Heart left ventricle (tissue), 16 donors: ENCODE results near the gene MED12L. TPM values are rescaled to one million over a fixed set of nuclear protein-coding genes. Genes with fewer than 3 reads are reported as not detected.

Experiments
- ATAC-seq, 4 donors: fragments of 200-7000 bp; cut with Tn5 transposase; one replicate each; pipeline ENCODE4 v1.9.1; 2020 to 2022; ENCODE audit warnings: moderate library complexity in 4 of 4, mild to moderate bottlenecking in 3 of 4, moderate number of reproducible peaks in 1 of 4
- DNase-seq, 5 donors: peaks; one replicate each; pipeline ENCODE4 v3.0.0-alpha.2; 2020
- H3K27ac ChIP-seq, 12 donors: fragments of 200-600 bp; sonication (generic) in 4 of 12; one replicate each; pipeline versions ENCODE4 v1.5.0 to v1.8.0; 2016 to 2022; ENCODE audit warnings: mild to moderate bottlenecking in 2 of 12
- H3K27me3 ChIP-seq, 9 donors: fragments of 200-600 bp; sonication (generic) in 2 of 9; one replicate each; pipeline versions ENCODE4 v1.5.1 to v1.8.0; 2016 to 2022; ENCODE audit warnings: mild to moderate bottlenecking in 3 of 9
- H3K36me3 ChIP-seq, 9 donors: fragments of 200-600 bp; sonication (generic) in 2 of 9; one replicate each; pipeline versions ENCODE4 v1.5.0 to v1.8.0; 2018 to 2022; ENCODE audit warnings: mild to moderate bottlenecking in 2 of 9
- H3K4me1 ChIP-seq, 12 donors: fragments of 200-600 bp; sonication (generic) in 4 of 12; one replicate each; pipeline versions ENCODE4 v1.5.0 to v1.8.0; 2016 to 2022; ENCODE audit warnings: mild to moderate bottlenecking in 3 of 12
- H3K4me3 ChIP-seq, 12 donors: fragments of 200-600 bp; sonication (generic) in 4 of 12; one replicate each; pipeline versions ENCODE4 v1.5.0 to v1.8.0; 2017 to 2022; ENCODE audit warnings: mild to moderate bottlenecking in 9 of 12, moderate library complexity in 4 of 12
- H3K9me3 ChIP-seq, 12 donors: fragments of 200-600 bp; sonication (generic) in 4 of 12; one replicate each; pipeline versions ENCODE4 v1.5.0 to v1.8.0; 2016 to 2022; ENCODE audit warnings: mild to moderate bottlenecking in 1 of 12
- POLR2A ChIP-seq, 2 donors: fragments of 450-650 bp; IDR thresholded peaks; one replicate each; pipeline ENCODE4 v1.6.1; 2017; ENCODE audit warnings: antibody characterized with exemption in 2 of 2, mild to moderate bottlenecking in 2 of 2, moderate library complexity in 2 of 2
- WGBS, 4 donors: extraction: QIAGEN DNeasy Blood & Tissue Kit in 2 of 4; methylation state at CpG; one replicate each; pipeline versions ENCODE4 v1.1.5 to v1.1.7; 2013 to 2018; 5-methylcytosine and 5-hydroxymethylcytosine counted together
- intact Hi-C, 10 donors: fragments of 100-400 bp; cut with DNase I; formaldehyde crosslinking; loops; one replicate each; pipeline versions ENCODE4 v1.11.1 to v1.14.2; 2022
- polyA plus RNA-seq, 2 donors: library from polyadenylated mRNA; stranded (reverse); fragments of 200-250 nt; gene quantifications; one replicate each; pipeline ENCODE4 v1.2.3, GENCODE V29; 2013
- total RNA-seq, 9 donors: library from RNA; depleted of rRNA in 2 of 9; stranded (reverse); fragments of >200 nt in 2 of 9; fragmentation: NEBNext Ultra II Directional in 3 of 9; extraction: Animal tissue kit (Norgen Biotek cat#: 25700) in 3 of 9; gene quantifications; one replicate each; pipeline versions ENCODE4 v1.1.0 to v1.2.4, GENCODE V29; 2016 to 2023
- TF ChIP-seq, protein P1 (sequence below), 12 donors: fragments of 200-600 bp; sonication (generic) in 4 of 12; IDR thresholded peaks; one replicate each; pipeline versions ENCODE4 v1.5.0 to v1.8.0; 2018 to 2022; ENCODE audit warnings: antibody characterized with exemption in 12 of 12, mild to moderate bottlenecking in 5 of 12
- donor health status: ischemic (EF 13 %, LVEDD 7.1; RV severe dilation, severe dysfunction).
- donor health status: healthy with polysubstance abuse.
- donor health status: DM: no; HTN: yes; CAD: no.
- donor health status: DM: no; HTN: no; CAD: no.
- donor health status: ischemic (EF 25% LVEDD 6.9; RV normal size, moderate dysfunction).
- donor health status: ischemic (EF 25% LVEDD 5.7; RV mildly dilated, moderate dysfunction).
- donor health status: healthy.
- donor health status: DM: yes; HTN: yes; CAD: no.
- donor health status: ischemic (EF 35%, LVEDD 5.7; RV mildly dilated, moderate dysfunction).
- donor health status: nonischemic (EF 11% LVEDD 7.7; RV severe dilation, severe dysfunction).
- donor health status: DM: yes; HTN: yes; CAD: no.
- donor health status: PGD.
- donor health status: ischemic (EF 29% LVEDD 5.4; RV normal size, mild dysfunction).
- donor health status: nonischemic (EF 23%, LVEDD 6.1; RV moderate dilation, normal function).

Gene MED12L
- total and polyA plus RNA-seq, 11 donors: 0.06 to 2.1 (median 0.39) TPM

DNA sequence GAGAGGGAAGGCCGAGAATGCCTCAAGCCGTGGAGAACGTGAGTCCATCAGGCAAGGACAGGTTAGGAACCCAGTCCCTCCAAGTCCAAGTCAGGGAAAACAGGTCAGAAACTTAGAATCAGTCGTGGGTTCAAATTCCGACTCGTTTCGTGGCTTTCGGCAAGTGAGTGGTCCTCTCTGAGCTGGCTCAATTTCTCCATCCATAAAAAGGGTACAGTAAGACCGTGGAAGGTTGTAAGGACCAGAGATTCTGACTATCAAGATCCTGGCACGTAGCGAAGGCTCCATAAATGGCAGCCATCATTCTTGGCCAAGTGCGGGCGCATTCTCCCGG is 604 bp upstream of the MED12L start:
- Histone ChIP-seq H3K9me3 (no peaks in the 10 kb centered on the region), H3K27me3 (peaks cover 0 to 58% (median 18%) of the 10 kb centered on the region in 9 donors), H3K36me3 (no peaks in the 10 kb centered on the region), H3K27ac (no peak overlapping the region), H3K4me3 (peak overlapping the region; percentile 42 to 82 (median 66)), H3K4me1 (peaks cover 0 to 27% (median 7%) of the 10 kb centered on the region in 12 donors)
- TF ChIP-seq, protein P1, sequence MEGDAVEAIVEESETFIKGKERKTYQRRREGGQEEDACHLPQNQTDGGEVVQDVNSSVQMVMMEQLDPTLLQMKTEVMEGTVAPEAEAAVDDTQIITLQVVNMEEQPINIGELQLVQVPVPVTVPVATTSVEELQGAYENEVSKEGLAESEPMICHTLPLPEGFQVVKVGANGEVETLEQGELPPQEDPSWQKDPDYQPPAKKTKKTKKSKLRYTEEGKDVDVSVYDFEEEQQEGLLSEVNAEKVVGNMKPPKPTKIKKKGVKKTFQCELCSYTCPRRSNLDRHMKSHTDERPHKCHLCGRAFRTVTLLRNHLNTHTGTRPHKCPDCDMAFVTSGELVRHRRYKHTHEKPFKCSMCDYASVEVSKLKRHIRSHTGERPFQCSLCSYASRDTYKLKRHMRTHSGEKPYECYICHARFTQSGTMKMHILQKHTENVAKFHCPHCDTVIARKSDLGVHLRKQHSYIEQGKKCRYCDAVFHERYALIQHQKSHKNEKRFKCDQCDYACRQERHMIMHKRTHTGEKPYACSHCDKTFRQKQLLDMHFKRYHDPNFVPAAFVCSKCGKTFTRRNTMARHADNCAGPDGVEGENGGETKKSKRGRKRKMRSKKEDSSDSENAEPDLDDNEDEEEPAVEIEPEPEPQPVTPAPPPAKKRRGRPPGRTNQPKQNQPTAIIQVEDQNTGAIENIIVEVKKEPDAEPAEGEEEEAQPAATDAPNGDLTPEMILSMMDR (IDR thresholded peaks at IDR 0.05): no peak
- TF ChIP-seq POLR2A (IDR thresholded peaks at IDR 0.05): no peak
- DNase-seq (no peak), ATAC-seq (no peak)
- WGBS, 4 donors: 37 to 44% (median 41%) methylated on average over 14 of the region's 14 CpGs
- intact Hi-C loops: loop anchor here in 2 of 10 donors (5.0 kb wide), 2 partner anchors 62 to 363 kb away; no protein-coding TSS in a partner anchor

- WGBS, 4 donors: 0 to 1% (median 1%) methylated on average over 33 to 60 of the region's 60 CpGs
- TF ChIP-seq, protein P1 (IDR thresholded peaks at IDR 0.05): no peak
- no peak for TF ChIP-seq POLR2A (IDR thresholded peaks at IDR 0.05)
- intact Hi-C loops: loop anchor here in 2 of 10 donors (5.0 kb wide), 2 partner anchors 61 to 364 kb away; no protein-coding TSS in a partner anchor
- peak overlapping the region in 4 of 12 donors; percentile 13 to 66 (median 33) for H3K27ac ChIP-seq
- peak overlapping the region; percentile 42 to 82 (median 66) for H3K4me3 ChIP-seq
- H3K27me3 ChIP-seq: peaks cover 0 to 58% (median 18%) of the 10 kb centered on the region in 9 donors
- DNase-seq (peak in 4 of 5 donors; percentile 21 to 59 (median 29)), ATAC-seq (peak in 2 of 4 donors; percentile 21 to 26)
- no peaks in the 10 kb centered on the region for H3K36me3 ChIP-seq
- H3K4me1 ChIP-seq: peaks cover 0 to 27% (median 7%) of the 10 kb centered on the region in 12 donors
- H3K9me3 ChIP-seq: no peaks in the 10 kb centered on the region
Measured at GRCh38 chr3:151085889-151086483, 522 bp downstream of the MED12L start.

DNA sequence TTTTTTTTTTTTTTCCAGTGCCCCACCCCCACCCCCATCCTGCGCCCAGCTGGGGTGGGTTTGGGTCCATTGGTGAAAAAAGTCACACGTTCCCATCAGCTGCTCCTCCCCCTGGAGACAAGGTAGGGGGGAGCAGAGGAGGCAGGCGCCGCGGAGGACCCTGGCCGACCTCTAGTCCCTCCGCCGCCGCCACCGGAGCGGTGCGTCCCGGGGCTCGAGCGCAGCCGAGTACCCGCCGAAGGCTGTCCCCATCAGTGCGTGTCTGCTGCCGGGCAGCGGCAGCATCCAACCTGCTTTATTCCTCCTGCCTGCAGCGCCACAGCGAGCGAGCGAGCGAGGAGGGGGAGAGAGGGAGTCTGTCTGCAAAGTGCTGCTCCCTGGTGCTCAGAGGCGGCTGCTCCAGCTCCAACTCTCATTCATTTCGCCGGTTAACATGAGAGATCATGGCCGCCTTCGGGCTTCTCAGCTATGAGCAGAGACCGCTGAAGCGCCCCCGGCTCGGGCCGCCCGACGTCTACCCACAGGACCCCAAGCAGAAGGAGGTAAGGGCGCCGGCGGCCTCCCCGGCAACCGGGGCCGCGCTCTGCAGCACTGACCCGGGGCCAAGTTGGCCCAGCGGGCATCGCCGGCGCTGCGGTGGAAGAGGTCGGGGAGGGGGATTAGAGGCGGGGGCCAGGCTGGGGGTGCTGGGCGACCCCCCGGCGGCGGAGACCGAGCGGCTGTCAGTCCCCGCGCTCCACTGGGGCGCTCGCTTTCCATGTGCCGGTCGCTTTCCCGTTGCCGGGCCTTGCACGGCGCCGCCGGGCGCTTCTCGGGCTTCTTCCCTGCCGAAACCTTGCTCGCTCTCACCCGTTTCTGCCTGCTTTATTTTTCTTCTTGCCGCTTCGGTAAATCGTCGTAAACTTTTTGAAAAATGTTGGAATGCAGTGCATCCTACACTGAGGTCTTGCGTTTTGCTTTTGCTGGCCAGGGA is 1.3 kb downstream of the MED12L start:
- intact Hi-C loops: loop anchor here in 2 of 10 donors (5.0 kb wide), 2 partner anchors 61 to 364 kb away; no protein-coding TSS in a partner anchor

More for the DNA sequence above, 1.3 kb downstream of the MED12L start:
- H3K4me1 ChIP-seq: peaks cover 0 to 27% (median 7%) of the 10 kb centered on the region in 12 donors
- 4 to 15% (median 7%) methylated on average over 46 to 81 of the region's 81 CpGs for WGBS, 4 donors
- ATAC-seq (peak; percentile 82 to 94 (median 92)), DNase-seq (peak; percentile 70 to 79 (median 77))
- peaks cover 0 to 57% (median 18%) of the 10 kb centered on the region in 9 donors for H3K27me3 ChIP-seq
- H3K36me3 ChIP-seq: no peaks in the 10 kb centered on the region
- H3K9me3 ChIP-seq: no peaks in the 10 kb centered on the region
- peak overlapping the region; percentile 42 to 82 (median 66) for H3K4me3 ChIP-seq
- peak overlapping the region in 4 of 12 donors; percentile 35 to 66 (median 46) for H3K27ac ChIP-seq
- no peak for TF ChIP-seq POLR2A (IDR thresholded peaks at IDR 0.05)
- TF ChIP-seq, protein P1 (IDR thresholded peaks at IDR 0.05): peak in 9 of 12 donors; percentile 20 to 69 (median 46)
